Breast epithelium (tissue), 4 donors: ENCODE data around the gene BDKRB2. TPM values are rescaled to one million over a fixed set of nuclear protein-coding genes. Genes with fewer than 3 reads are reported as not detected.
A peak's percentile ranks its signal among the peaks of the same experiment; 100 is the strongest.

Source experiments
- DNase-seq, 2 donors: peaks; one replicate each; pipeline ENCODE4 v3.0.0-alpha.2; 2019; ENCODE audit warnings: low spot score in 2 of 2
- H3K27ac ChIP-seq, 2 donors: fragments of 200-600 bp; sonication (generic) in 1 of 2; one replicate each; pipeline ENCODE4 v1.5.1; 2016 to 2019; ENCODE audit warnings: mild to moderate bottlenecking in 1 of 2
- H3K27me3 ChIP-seq, 2 donors: fragments of 200-600 bp; sonication (generic) in 1 of 2; one replicate each; pipeline versions ENCODE4 v1.5.1 to v1.6.0; 2017 to 2019; ENCODE audit warnings: control low read depth in 1 of 2, mild to moderate bottlenecking in 1 of 2
- H3K36me3 ChIP-seq: fragments of 200-600 bp; one replicate; pipeline ENCODE4 v1.5.1; 2019
- H3K4me1 ChIP-seq, 2 donors: fragments of 200-600 bp; sonication (generic); one replicate each; pipeline ENCODE4 v1.5.1; 2016 to 2019; ENCODE audit warnings: control low read depth in 1 of 2
- H3K4me3 ChIP-seq, 3 donors: fragments of 200-600 bp; sonication (generic); 1 replicate in 2 of 3; 2 replicates in 1 of 3; pipeline ENCODE4 v1.5.1; 2016 to 2019; ENCODE audit warnings: mild to moderate bottlenecking in 3 of 3, moderate library complexity in 2 of 3
- H3K9me3 ChIP-seq, 2 donors: fragments of 200-600 bp; sonication (generic) in 1 of 2; one replicate each; pipeline ENCODE4 v1.5.1; 2016 to 2019; ENCODE audit warnings: control low read depth in 1 of 2
- CTCF ChIP-seq, 3 donors: fragments of 450-650 bp; IDR thresholded peaks; one replicate each; pipeline ENCODE4 v1.5.1; 2016 to 2017; ENCODE audit warnings: antibody characterized with exemption in 3 of 3, mild to moderate bottlenecking in 3 of 3, moderate library complexity in 3 of 3
- POLR2A ChIP-seq: fragments of 450-650 bp; IDR thresholded peaks from one replicate; pipeline ENCODE4 v1.6.1; 2016; ENCODE audit warnings: antibody characterized with exemption, mild to moderate bottlenecking, moderate library complexity
- POLR2AphosphoS5 ChIP-seq, 3 donors: sonication (generic); formaldehyde crosslinking; IDR thresholded peaks; one replicate each; pipeline ENCODE4 v1.6.1; 2017; ENCODE audit warnings: antibody characterized with exemption in 3 of 3
- intact Hi-C: fragments of 100-400 bp; cut with DNase I; formaldehyde crosslinking; loops from one replicate; pipeline ENCODE4 v1.15.1; 2023; ENCODE audit warnings: low total_unique reads
- total RNA-seq, 3 donors: library from RNA; depleted of rRNA; stranded (reverse); fragments of >200 nt; gene quantifications; one replicate each; pipeline ENCODE4 v1.1.0, GENCODE V29; 2016

BDKRB2 gene
- total RNA-seq, 3 donors from 2014 or later, result 1.1 to 5.6 (median 4.2) TPM

GRCh38 chr14:96168581-96168980 lies 36.1 kb upstream of the BDKRB2 start:
- TF ChIP-seq POLR2AphosphoS5 (IDR thresholded peaks at IDR 0.05) (no peak), CTCF (IDR thresholded peaks at IDR 0.05) (no peak), POLR2A (no peak)
- Histone ChIP-seq H3K36me3 (no peaks in the 10 kb centered on the region), H3K27ac (no peak overlapping the region), H3K4me1 (no peaks in the 10 kb centered on the region), H3K4me3 (no peak overlapping the region), H3K27me3 (peaks cover 0 to 8% of the 10 kb centered on the region in 2 donors), H3K9me3 (no peaks in the 10 kb centered on the region)
- no peak for DNase-seq
- intact Hi-C loops, result no loop called here

GRCh38 chr14:96170961-96171592 lies 33.6 kb upstream of the BDKRB2 start:
- H3K36me3 ChIP-seq, result no peaks in the 10 kb centered on the region
- intact Hi-C loops, result no loop called here
- no peaks in the 10 kb centered on the region for H3K9me3 ChIP-seq
- peaks cover 3% of the 10 kb centered on the region in 2 donors for H3K4me1 ChIP-seq
- no peak overlapping the region for H3K27ac ChIP-seq
- TF ChIP-seq CTCF (IDR thresholded peaks at IDR 0.05) (no peak), POLR2A (no peak), POLR2AphosphoS5 (IDR thresholded peaks at IDR 0.05) (no peak)
- H3K4me3 ChIP-seq, result no peak overlapping the region
- DNase-seq, result no peak
- H3K27me3 ChIP-seq, result peaks cover 0 to 8% of the 10 kb centered on the region in 2 donors

GRCh38 chr14:96173636-96174475 lies 30.8 kb upstream of the BDKRB2 start:
- no peak for TF ChIP-seq POLR2AphosphoS5 (IDR thresholded peaks at IDR 0.05)
- no peak for TF ChIP-seq POLR2A
- no peak for TF ChIP-seq CTCF (IDR thresholded peaks at IDR 0.05)
- H3K27ac ChIP-seq, result no peak overlapping the region
- H3K9me3 ChIP-seq, result no peaks in the 10 kb centered on the region
- peaks cover 7% of the 10 kb centered on the region in 2 donors for H3K4me1 ChIP-seq
- H3K27me3 ChIP-seq, result peaks cover 0 to 8% of the 10 kb centered on the region in 2 donors
- H3K36me3 ChIP-seq, result no peaks in the 10 kb centered on the region
- no peak for DNase-seq
- intact Hi-C loops, result no loop called here
- no peak overlapping the region for H3K4me3 ChIP-seq

- Histone ChIP-seq H3K9me3 (no peaks in the 10 kb centered on the region), H3K4me1 (peaks cover 7% of the 10 kb centered on the region in 2 donors), H3K27ac (peak overlapping the region; percentile 8 to 84), H3K27me3 (peaks cover 0 to 8% of the 10 kb centered on the region in 2 donors), H3K4me3 (no peak overlapping the region), H3K36me3 (no peaks in the 10 kb centered on the region)
- no peak for TF ChIP-seq CTCF (IDR thresholded peaks at IDR 0.05)
- intact Hi-C loops, result no loop called here
- no peak for DNase-seq
Observed at GRCh38 chr14:96176275-96176674, 28.4 kb upstream of the BDKRB2 start.

- Histone ChIP-seq H3K27me3 (peaks cover 0 to 8% of the 10 kb centered on the region in 2 donors), H3K9me3 (no peaks in the 10 kb centered on the region), H3K4me3 (no peak overlapping the region), H3K4me1 (peaks cover 7% of the 10 kb centered on the region in 2 donors), H3K36me3 (no peaks in the 10 kb centered on the region), H3K27ac (peak overlapping the region; percentile 79 to 84)
- intact Hi-C loops, result no loop called here
- peak in 1 of 2 donors; percentile 85 for DNase-seq
- peak; percentile 63 to 70 (median 68) for TF ChIP-seq POLR2AphosphoS5 (IDR thresholded peaks at IDR 0.05)
- no peak for TF ChIP-seq POLR2A
- no peak for TF ChIP-seq CTCF (IDR thresholded peaks at IDR 0.05)
Observed at GRCh38 chr14:96176811-96177211, 27.8 kb upstream of the BDKRB2 start.
